Body of pancreas (tissue), 4 donors: ENCODE results near the gene CRYBG3.

Experiments
- CTCF ChIP-seq, 7 experiments: fragments of 450-650 bp in 4 of 7; fragments of 200-600 bp in 3 of 7; sonication (generic) in 3 of 7; IDR thresholded peaks; one replicate each; pipeline ENCODE4 v1.5.1; 2016 to 2019; ENCODE audit warnings: antibody characterized with exemption in 7 of 7
- POLR2A ChIP-seq, 3 donors: fragments of 450-650 bp; IDR thresholded peaks; one replicate each; pipeline ENCODE4 v1.6.1; 2016; ENCODE audit warnings: antibody characterized with exemption in 3 of 3, mild to moderate bottlenecking in 2 of 3

- TF ChIP-seq CTCF (IDR thresholded peaks at IDR 0.05) (no peak), POLR2A (IDR thresholded peaks at IDR 0.05) (no peak)
Measured at GRCh38 chr3:97862582-97862981, 40.8 kb downstream of the CRYBG3 start.
